PC-3 (cell line): ENCODE results near the gene TAF5L. TPM values are rescaled to one million over a fixed set of nuclear protein-coding genes. Genes with fewer than 3 reads are reported as not detected.

Source experiments
- ATAC-seq: fragments of 200-7000 bp; cut with Tn5 transposase; 2 replicates; pipeline ENCODE4 v1.9.1; 2020; ENCODE audit warnings: mild to moderate bottlenecking, moderate library complexity
- BruUV-seq: library from RNA; stranded (reverse); fragments of 400-500 nt; replicated peaks from 2 replicates; lab custom pipeline; 2021; lab: Mats Ljungman, UMichigan
- CTCF ChIA-PET: fragments of 300-600 bp; sonication (Branson Sonifier 250); formaldehyde crosslinking; loops from one replicate; lab custom pipeline; 2022; ENCODE audit warnings: antibody characterized with exemption; lab: Charles Lee
- POLR2A ChIA-PET: fragments of 300-600 bp; sonication (Branson Sonifier 250); formaldehyde crosslinking; loops from one replicate; lab custom pipeline; 2022; ENCODE audit warnings: antibody characterized with exemption; ENCODE audit not compliant: unreplicated experiment; lab: Charles Lee
- DNase-seq: peaks from one replicate; pipeline ENCODE4 v3.0.0-alpha.2; 2015
- H2AFZ ChIP-seq: fragments of 300-600 bp; sonication (generic); 2 replicates; pipeline ENCODE4 v1.6.0; 2016; ENCODE audit warnings: antibody characterized with exemption, low read length
- H3F3A ChIP-seq: fragments of 300-600 bp; sonication (generic); one replicate; pipeline ENCODE4 v1.6.0; 2017; ENCODE audit warnings: antibody characterized with exemption, low read length, control low read depth, mild to moderate bottlenecking; ENCODE audit not compliant: unreplicated experiment
- H3K27ac ChIP-seq: fragments of 300-600 bp; sonication (generic); 2 replicates; pipeline ENCODE4 v1.5.1; 2016; ENCODE audit warnings: mild to moderate bottlenecking, low read length
- H3K27me3 ChIP-seq: fragments of 300-600 bp; sonication (generic); 2 replicates; pipeline ENCODE4 v1.6.1; 2016; ENCODE audit warnings: low read length, mixed read lengths
- H3K36me3 ChIP-seq: fragments of 300-600 bp; sonication (generic); 2 replicates; pipeline ENCODE4 v1.6.1; 2016; ENCODE audit warnings: low read depth, mixed run types, low read length, mixed read lengths
- H3K4me1 ChIP-seq: fragments of 300-600 bp; sonication (generic); 2 replicates; pipeline ENCODE4 v1.5.1; 2016; ENCODE audit warnings: low read length; ENCODE audit not compliant: insufficient read depth
- H3K4me2 ChIP-seq: fragments of 300-600 bp; sonication (generic); 2 replicates; pipeline ENCODE4 v1.6.0; 2016; ENCODE audit warnings: low read length
- H3K4me3 ChIP-seq: fragments of 300-600 bp; sonication (generic); 2 replicates; pipeline ENCODE4 v1.5.1; 2016; ENCODE audit warnings: mild to moderate bottlenecking, low read length, mixed read lengths
- H3K79me2 ChIP-seq: fragments of 300-600 bp; sonication (generic); 2 replicates; pipeline ENCODE4 v1.6.1; 2017; ENCODE audit warnings: low read length, mixed read lengths
- H3K9ac ChIP-seq: fragments of 300-600 bp; sonication (generic); 2 replicates; pipeline ENCODE4 v1.6.0; 2016; ENCODE audit warnings: mild to moderate bottlenecking, low read length
- H3K9me2 ChIP-seq: fragments of 300-600 bp; sonication (generic); replicated peaks from 2 replicates; pipeline ENCODE4 v1.6.1; 2016; ENCODE audit warnings: mixed run types, low read length, mixed read lengths
- H3K9me3 ChIP-seq: fragments of 300-600 bp; sonication (generic); 2 replicates; pipeline ENCODE4 v1.6.1; 2016; ENCODE audit warnings: low read length, mixed read lengths
- H4K20me1 ChIP-seq: fragments of 300-600 bp; sonication (generic); 2 replicates; pipeline ENCODE4 v1.6.1; 2016; ENCODE audit warnings: low read length, mixed read lengths
- EZH2 ChIP-seq: fragments of 300-600 bp; sonication (generic); IDR thresholded peaks from one replicate; pipeline ENCODE4 v1.6.1; 2017; ENCODE audit warnings: antibody characterized with exemption, mild to moderate bottlenecking, low read length; ENCODE audit not compliant: unreplicated experiment
- EZH2phosphoT487 ChIP-seq: fragments of 300-600 bp; sonication (generic); IDR thresholded peaks from 2 replicates; pipeline ENCODE4 v1.6.1; 2018; ENCODE audit warnings: mild to moderate bottlenecking, antibody characterized with exemption, low read length, borderline replicate concordance
- intact Hi-C: fragments of 100-400 bp; cut with micrococcal nuclease; formaldehyde crosslinking; loops from 2 replicates; pipeline ENCODE4 v1.9.0; 2023
- total RNA-seq: library from RNA; depleted of rRNA; stranded (reverse); fragments of >200 nt; gene quantifications from 2 replicates; pipeline ENCODE4 v1.2.3, GENCODE V29; 2014
- TF ChIP-seq, protein P1 (sequence below): fragments of 300-600 bp; sonication (generic); conservative IDR thresholded peaks from 2 replicates; pipeline ENCODE4 v1.5.1; 2017; ENCODE audit warnings: antibody characterized with exemption, low read depth, mild to moderate bottlenecking, low read length

Gene TAF5L
- total RNA-seq, 1 experiment from 2014 or later = 24.2 TPM

DNA sequence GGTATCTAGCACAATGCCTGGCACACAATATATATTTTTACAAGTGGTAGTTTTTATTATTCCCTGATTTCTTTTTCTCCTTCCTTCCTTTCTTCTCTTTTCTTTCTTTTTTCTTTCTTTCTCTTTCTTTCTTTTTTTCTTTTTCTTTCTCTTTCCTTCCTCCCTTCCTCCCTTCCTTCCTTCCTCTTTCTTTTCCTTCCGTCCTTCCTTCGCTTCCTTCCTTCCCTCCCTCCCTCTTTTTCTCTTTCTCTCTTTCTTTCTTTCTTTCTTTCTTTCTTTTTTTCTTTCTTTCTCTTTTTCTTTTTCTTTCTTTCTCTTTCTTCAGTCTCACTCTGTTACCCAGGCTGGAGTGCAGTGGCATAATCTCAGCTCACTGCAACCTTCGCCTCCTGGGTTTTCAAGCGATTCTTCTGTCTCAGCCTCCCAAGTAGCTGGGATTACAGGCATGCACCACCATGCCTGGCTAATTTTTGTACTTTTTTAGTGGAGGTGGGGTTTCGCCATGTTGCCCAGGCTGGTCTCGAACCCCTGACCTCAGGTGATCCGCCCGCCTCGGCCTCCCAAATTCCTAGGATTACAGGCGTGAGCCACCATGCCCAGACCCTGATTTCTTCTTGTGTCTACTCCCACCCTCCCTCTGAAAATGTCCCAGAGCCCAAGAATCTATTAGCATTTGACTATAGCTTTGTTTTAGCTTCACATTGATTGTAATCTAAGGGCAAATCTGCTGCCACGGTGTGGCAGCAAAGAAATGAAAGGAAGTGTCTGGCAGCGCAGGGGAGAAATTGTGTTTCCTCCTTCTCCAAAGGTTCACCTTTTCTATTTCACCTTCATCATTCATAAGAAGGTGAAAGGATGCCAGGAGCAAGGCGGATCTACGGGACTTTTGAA lies 47.5 kb downstream of the TAF5L start:
- H3K79me2 ChIP-seq = no peaks in the 10 kb centered on the region
- H3K4me1 ChIP-seq = peaks cover 12% of the 10 kb centered on the region; the same call in 1 of the 2 replicates
- no peaks in the 10 kb centered on the region for H3K9me2 ChIP-seq
- no peak overlapping the region for H3K27ac ChIP-seq
- ChIA-PET CTCF (interaction anchor here (1.0 to 1.3 kb wide), 2 partner anchors 17 to 19 kb away, joined by 3 to 18 read pairs; partner anchors contain the start of gene ABCB10), POLR2A (interaction anchor here (0.5 to 0.7 kb wide), 2 partner anchors 9 to 11 kb away, joined by 4 to 5 read pairs; no protein-coding TSS in a partner anchor)
- H3F3A ChIP-seq = no peaks in the 10 kb centered on the region
- H3K9me3 ChIP-seq = no peaks in the 10 kb centered on the region
- no peaks in the 10 kb centered on the region for H3K27me3 ChIP-seq
- peak overlapping the region; percentile 81 for H2AFZ ChIP-seq
- H3K9ac ChIP-seq = no peak overlapping the region
- H3K36me3 ChIP-seq = no peaks in the 10 kb centered on the region
- BruUV-seq = no TSS peak
- TF ChIP-seq, protein P1, sequence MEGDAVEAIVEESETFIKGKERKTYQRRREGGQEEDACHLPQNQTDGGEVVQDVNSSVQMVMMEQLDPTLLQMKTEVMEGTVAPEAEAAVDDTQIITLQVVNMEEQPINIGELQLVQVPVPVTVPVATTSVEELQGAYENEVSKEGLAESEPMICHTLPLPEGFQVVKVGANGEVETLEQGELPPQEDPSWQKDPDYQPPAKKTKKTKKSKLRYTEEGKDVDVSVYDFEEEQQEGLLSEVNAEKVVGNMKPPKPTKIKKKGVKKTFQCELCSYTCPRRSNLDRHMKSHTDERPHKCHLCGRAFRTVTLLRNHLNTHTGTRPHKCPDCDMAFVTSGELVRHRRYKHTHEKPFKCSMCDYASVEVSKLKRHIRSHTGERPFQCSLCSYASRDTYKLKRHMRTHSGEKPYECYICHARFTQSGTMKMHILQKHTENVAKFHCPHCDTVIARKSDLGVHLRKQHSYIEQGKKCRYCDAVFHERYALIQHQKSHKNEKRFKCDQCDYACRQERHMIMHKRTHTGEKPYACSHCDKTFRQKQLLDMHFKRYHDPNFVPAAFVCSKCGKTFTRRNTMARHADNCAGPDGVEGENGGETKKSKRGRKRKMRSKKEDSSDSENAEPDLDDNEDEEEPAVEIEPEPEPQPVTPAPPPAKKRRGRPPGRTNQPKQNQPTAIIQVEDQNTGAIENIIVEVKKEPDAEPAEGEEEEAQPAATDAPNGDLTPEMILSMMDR = 0 out of 2 replicates have a peak, but pooled peaks have one; percentile 22
- no peak for TF ChIP-seq EZH2
- no peak for TF ChIP-seq EZH2phosphoT487
- intact Hi-C loops = no loop called here
- DNase-seq (no peak), ATAC-seq (peak; percentile 39)
- no peaks in the 10 kb centered on the region for H4K20me1 ChIP-seq
- peak overlapping the region; percentile 78 for H3K4me2 ChIP-seq
- H3K4me3 ChIP-seq = peak overlapping the region; percentile 40

DNA sequence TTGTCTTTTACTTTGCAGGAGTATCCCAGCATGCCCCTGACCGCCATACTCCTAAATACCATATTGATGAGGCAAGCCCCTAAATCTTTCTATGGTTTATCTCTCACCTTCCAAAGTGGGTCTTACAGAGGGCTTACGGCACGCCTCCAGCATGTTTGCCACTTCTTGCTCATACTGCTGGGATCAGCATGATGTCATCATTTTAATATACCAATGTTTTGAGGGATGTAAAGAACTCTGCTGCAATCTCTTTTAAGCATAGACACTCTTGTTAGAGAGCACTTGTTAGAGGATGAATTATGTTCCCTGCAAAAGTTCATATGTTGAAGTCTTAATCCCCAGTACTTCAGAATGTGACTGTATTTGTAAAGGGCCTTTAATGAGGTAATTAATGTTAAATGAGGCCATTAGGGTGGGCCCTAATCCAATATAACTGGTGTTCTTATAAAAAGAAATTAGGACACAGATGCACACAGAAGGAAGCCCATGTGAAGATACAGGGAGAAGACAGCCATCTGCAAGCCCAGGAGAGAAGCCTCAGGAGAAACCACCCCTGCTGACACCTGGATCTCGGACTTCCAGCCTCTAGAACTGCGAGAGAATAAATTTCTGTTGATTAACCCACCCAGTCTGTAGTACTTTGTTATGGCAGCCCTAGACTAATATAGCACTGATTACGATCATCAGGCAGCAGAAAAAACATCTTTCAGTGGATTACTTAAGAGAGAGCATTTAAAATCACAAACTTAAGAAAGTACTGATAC lies 51.1 kb downstream of the TAF5L start:
- H3K9me3 ChIP-seq = no peaks in the 10 kb centered on the region
- TF ChIP-seq EZH2 = no peak
- TF ChIP-seq, protein P1 = no peak
- no peak for TF ChIP-seq EZH2phosphoT487
- no peak overlapping the region for H3K4me2 ChIP-seq
- no peaks in the 10 kb centered on the region for H3F3A ChIP-seq
- POLR2A ChIA-PET = no interaction called here
- H3K36me3 ChIP-seq = no peaks in the 10 kb centered on the region
- intact Hi-C loops = no loop called here
- no peaks in the 10 kb centered on the region for H3K27me3 ChIP-seq
- H3K9ac ChIP-seq = no peak overlapping the region
- no peak overlapping the region for H3K4me3 ChIP-seq
- H3K79me2 ChIP-seq = no peaks in the 10 kb centered on the region
- H3K9me2 ChIP-seq = no peaks in the 10 kb centered on the region
- ATAC-seq (no peak), DNase-seq (no peak)
- H3K27ac ChIP-seq = no peak overlapping the region
- H3K4me1 ChIP-seq = peaks cover 12% of the 10 kb centered on the region; the same call in 1 of the 2 replicates
- no TSS peak for BruUV-seq
- H4K20me1 ChIP-seq = no peaks in the 10 kb centered on the region
- CTCF ChIA-PET = no interaction called here
- no peak overlapping the region for H2AFZ ChIP-seq
